Choroid plexus epithelial cell (primary cell): ENCODE results near the gene INAVA.

Experiments
- DNase-seq: peaks from one replicate; pipeline ENCODE4 v3.0.0-alpha.2; 2010; ENCODE audit warnings: low read depth
- H3K4me3 ChIP-seq: 2 replicates; pipeline ENCODE4 v1.5.1; 2011; ENCODE audit warnings: low read depth, mild to moderate bottlenecking, control low read depth, low read length, moderate library complexity
- CTCF ChIP-seq: conservative IDR thresholded peaks from 2 replicates; pipeline ENCODE4 v1.5.1; 2011; ENCODE audit warnings: low read depth, mild to moderate bottlenecking, control low read depth, inconsistent platforms, low read length, moderate library complexity

The INAVA gene

GRCh38 chr1:200900877-200901276, 6.2 kb downstream of the INAVA start:
- TF ChIP-seq CTCF, result no peak
- DNase-seq, result no peak
- no peak overlapping the region for H3K4me3 ChIP-seq

- no peak overlapping the region for H3K4me3 ChIP-seq
- no peak for TF ChIP-seq CTCF
- DNase-seq, result no peak
Observed at GRCh38 chr1:200901350-200901749, 6.7 kb downstream of the INAVA start.

- DNase-seq, result no peak
- TF ChIP-seq CTCF, result no peak
- H3K4me3 ChIP-seq, result no peak overlapping the region
Observed at GRCh38 chr1:200901796-200902444, 7.2 kb downstream of the INAVA start.

GRCh38 chr1:200903793-200904192, 9.1 kb downstream of the INAVA start:
- no peak for DNase-seq
- TF ChIP-seq CTCF, result no peak
- no peak overlapping the region for H3K4me3 ChIP-seq

GRCh38 chr1:200904772-200905171, 10.1 kb downstream of the INAVA start:
- no peak for DNase-seq
- no peak for TF ChIP-seq CTCF
- H3K4me3 ChIP-seq, result no peak overlapping the region

- DNase-seq, result peak; percentile 35
- H3K4me3 ChIP-seq, result no peak overlapping the region
- TF ChIP-seq CTCF, result no peak
Observed at GRCh38 chr1:200905411-200906052, 10.8 kb downstream of the INAVA start.

GRCh38 chr1:200906491-200906890, 11.8 kb downstream of the INAVA start:
- DNase-seq, result no peak
- no peak for TF ChIP-seq CTCF
- no peak overlapping the region for H3K4me3 ChIP-seq
